Measurements from ENCODE around the gene SUGCT.
A peak's percentile ranks its signal among the peaks of the same experiment; 100 is the strongest.
"Not testable (repeated sequence)": the region's sequence is repeated elsewhere in the genome, so short reads cannot be mapped to it uniquely, and the experiment has no call there.

Gene SUGCT

DNA sequence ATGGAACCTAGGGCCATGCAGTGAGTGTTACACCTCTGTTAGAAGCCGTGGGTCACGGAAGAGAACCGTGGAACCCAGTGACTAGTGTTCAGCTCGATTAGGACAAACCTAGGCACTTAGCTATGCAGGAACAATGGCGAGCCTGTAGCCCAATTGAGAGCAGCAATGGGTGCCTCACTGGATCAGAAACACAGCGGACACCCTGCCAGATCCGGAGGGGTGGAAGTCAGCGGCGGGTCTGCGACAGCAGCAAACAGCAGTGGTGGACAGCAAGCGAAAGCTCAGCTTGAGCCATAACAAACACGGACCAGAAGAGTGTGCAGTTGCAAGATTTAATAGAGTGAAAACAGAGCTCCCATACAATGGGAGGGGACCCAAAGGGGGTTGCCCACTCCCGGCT lies 38.3 kb downstream of the SUGCT start:
- H3K4me2 ChIP-seq (ENCODE audit: insufficient read depth, low read length); H3K36me3 ChIP-seq (ENCODE audit: insufficient read depth, low read length); H2AFZ ChIP-seq (ENCODE audit: low read depth, low read length); H3K4me1 ChIP-seq (ENCODE audit: insufficient read depth, low read length); DNase-seq; H3K27ac ChIP-seq (ENCODE audit: low read length); H3K9ac ChIP-seq (ENCODE audit: low read depth, low read length); ATAC-seq (ENCODE audit: insufficient read depth, low read depth); H3K9me3 ChIP-seq (ENCODE audit: insufficient read depth, low read length, severe bottlenecking); H3K27me3 ChIP-seq (ENCODE audit: insufficient read depth, low read length, poor library complexity); H3K4me3 ChIP-seq (ENCODE audit: low read depth in 1 of 2, low read length in 2 of 2); H3K79me2 ChIP-seq (ENCODE audit: insufficient read depth, low read length); H4K20me1 ChIP-seq (ENCODE audit: insufficient read depth, low read length): not testable (repeated sequence)

DNA sequence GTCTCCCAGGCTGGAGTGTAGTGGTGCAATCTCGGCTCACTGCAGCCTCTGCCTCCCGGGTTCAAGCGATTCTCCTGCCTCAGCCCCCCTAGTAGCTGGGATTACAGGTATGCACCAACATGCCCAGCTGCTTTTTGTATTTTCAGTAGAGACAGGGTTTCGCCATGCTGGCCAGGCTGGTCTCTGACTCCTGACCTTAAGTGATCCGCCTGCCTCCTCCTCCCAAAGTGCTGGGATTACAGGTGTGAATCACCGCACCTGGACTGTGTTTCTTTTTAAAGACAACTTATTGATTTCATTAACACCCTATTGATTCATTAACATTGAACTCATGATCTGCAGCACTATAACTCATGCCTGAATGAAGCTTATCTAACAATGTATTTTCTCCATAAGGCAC lies 40.5 kb downstream of the SUGCT start:
- not testable (repeated sequence) for H3K9me3 ChIP-seq (ENCODE audit: insufficient read depth, low read length, severe bottlenecking); H3K27me3 ChIP-seq (ENCODE audit: insufficient read depth, low read length, poor library complexity); H2AFZ ChIP-seq (ENCODE audit: low read depth, low read length); H3K9ac ChIP-seq (ENCODE audit: low read depth, low read length); H3K36me3 ChIP-seq (ENCODE audit: insufficient read depth, low read length); H3K27ac ChIP-seq (ENCODE audit: low read length); H3K4me3 ChIP-seq (ENCODE audit: low read depth in 1 of 2, low read length in 2 of 2); H4K20me1 ChIP-seq (ENCODE audit: insufficient read depth, low read length); H3K4me2 ChIP-seq (ENCODE audit: insufficient read depth, low read length); DNase-seq; H3K4me1 ChIP-seq (ENCODE audit: insufficient read depth, low read length); ATAC-seq (ENCODE audit: insufficient read depth, low read depth); H3K79me2 ChIP-seq (ENCODE audit: insufficient read depth, low read length)

DNA sequence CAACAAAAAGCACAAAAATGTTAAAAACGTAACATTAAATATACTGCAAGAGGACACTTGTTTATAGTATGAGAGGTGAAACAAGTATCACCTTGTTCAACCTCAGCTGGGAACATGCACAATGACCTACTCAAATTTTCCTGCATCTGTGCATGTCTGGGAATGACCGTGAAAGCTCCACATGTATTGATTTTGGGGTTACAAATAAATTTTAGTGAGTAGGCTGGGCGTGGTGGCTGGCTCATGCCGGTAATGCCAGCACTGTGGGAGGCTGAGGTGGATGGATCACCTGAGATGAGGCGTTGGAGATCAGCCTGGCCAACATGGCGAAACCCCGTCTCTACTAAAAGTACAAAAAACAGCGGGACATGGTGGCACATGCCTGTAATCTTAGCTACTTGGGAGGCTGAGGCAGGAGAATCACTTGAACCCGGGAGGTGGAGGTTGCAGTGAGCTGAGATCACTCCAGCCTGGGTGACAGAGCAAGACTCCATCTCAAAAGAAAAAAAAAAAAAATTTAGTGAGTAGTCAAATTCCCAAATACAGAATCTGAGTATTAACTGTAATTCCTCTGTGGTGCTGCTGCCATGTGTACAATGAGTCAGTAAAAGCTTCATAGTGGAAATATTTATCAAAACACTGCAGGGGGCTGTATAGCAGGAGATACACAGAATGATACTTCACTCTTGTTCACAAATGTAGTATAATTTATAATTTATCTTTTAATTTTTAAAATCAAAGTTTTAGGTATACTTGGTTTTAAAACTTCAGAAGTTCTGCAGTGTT lies 41.1 kb downstream of the SUGCT start:
- TF ChIP-seq EZH2 (IDR thresholded peaks at IDR 0.05; ENCODE audit: borderline replicate concordance, low read depth, low read length, severe bottlenecking), result no peak
- TF ChIP-seq, protein P1, sequence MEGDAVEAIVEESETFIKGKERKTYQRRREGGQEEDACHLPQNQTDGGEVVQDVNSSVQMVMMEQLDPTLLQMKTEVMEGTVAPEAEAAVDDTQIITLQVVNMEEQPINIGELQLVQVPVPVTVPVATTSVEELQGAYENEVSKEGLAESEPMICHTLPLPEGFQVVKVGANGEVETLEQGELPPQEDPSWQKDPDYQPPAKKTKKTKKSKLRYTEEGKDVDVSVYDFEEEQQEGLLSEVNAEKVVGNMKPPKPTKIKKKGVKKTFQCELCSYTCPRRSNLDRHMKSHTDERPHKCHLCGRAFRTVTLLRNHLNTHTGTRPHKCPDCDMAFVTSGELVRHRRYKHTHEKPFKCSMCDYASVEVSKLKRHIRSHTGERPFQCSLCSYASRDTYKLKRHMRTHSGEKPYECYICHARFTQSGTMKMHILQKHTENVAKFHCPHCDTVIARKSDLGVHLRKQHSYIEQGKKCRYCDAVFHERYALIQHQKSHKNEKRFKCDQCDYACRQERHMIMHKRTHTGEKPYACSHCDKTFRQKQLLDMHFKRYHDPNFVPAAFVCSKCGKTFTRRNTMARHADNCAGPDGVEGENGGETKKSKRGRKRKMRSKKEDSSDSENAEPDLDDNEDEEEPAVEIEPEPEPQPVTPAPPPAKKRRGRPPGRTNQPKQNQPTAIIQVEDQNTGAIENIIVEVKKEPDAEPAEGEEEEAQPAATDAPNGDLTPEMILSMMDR (IDR thresholded peaks at IDR 0.05; ENCODE audit: borderline replicate concordance, extremely low read depth, low read length, poor library complexity, severe bottlenecking), result no peak
- Histone ChIP-seq H3K9ac (ENCODE audit: low read depth, low read length) (no peak overlapping the region), H3K27me3 (ENCODE audit: insufficient read depth, low read length, poor library complexity) (no peaks in the 10 kb centered on the region), H3K4me3 (ENCODE audit: low read depth in 1 of 2, low read length in 2 of 2) (no peak overlapping the region), H3K79me2 (ENCODE audit: insufficient read depth, low read length) (no peaks in the 10 kb centered on the region), H3K27ac (ENCODE audit: low read length) (no peak overlapping the region), H3K9me3 (ENCODE audit: insufficient read depth, low read length, severe bottlenecking) (no peaks in the 10 kb centered on the region), H4K20me1 (ENCODE audit: insufficient read depth, low read length) (no peaks in the 10 kb centered on the region), H3K4me2 (ENCODE audit: insufficient read depth, low read length) (no peak overlapping the region), H3K4me1 (ENCODE audit: insufficient read depth, low read length) (no peaks in the 10 kb centered on the region), H2AFZ (ENCODE audit: low read depth, low read length) (no peak overlapping the region), H3K36me3 (ENCODE audit: insufficient read depth, low read length) (no peaks in the 10 kb centered on the region)
- no peak for DNase-seq
- ATAC-seq (ENCODE audit: insufficient read depth, low read depth), result no peak

DNA sequence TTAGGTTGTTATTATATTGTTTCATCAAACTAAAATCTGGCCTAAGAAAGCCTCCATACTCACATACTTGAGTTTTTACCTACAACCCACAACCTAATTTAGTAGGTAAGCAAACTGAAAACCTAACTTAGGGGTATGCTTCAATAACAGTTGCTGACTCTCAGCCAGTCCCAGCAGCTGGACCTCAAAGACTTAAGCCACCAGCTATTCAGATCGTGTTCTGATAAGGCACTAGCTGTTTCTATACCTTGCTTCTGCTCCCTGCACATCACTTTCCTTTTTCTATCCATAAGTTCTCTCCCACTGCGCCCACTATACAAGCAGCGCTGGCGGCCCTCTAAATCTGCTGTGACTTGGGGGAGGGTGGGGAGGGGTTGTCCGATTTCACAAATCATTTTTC lies 42.3 kb downstream of the SUGCT start:
- Histone ChIP-seq H3K27ac (ENCODE audit: low read length) (no peak overlapping the region), H2AFZ (ENCODE audit: low read depth, low read length) (no peak overlapping the region), H3K9ac (ENCODE audit: low read depth, low read length) (no peak overlapping the region), H3K4me2 (ENCODE audit: insufficient read depth, low read length) (no peak overlapping the region), H3K4me1 (ENCODE audit: insufficient read depth, low read length) (no peaks in the 10 kb centered on the region), H3K9me3 (ENCODE audit: insufficient read depth, low read length, severe bottlenecking) (no peaks in the 10 kb centered on the region), H3K79me2 (ENCODE audit: insufficient read depth, low read length) (no peaks in the 10 kb centered on the region), H4K20me1 (ENCODE audit: insufficient read depth, low read length) (no peaks in the 10 kb centered on the region), H3K27me3 (ENCODE audit: insufficient read depth, low read length, poor library complexity) (no peaks in the 10 kb centered on the region), H3K36me3 (ENCODE audit: insufficient read depth, low read length) (no peaks in the 10 kb centered on the region), H3K4me3 (ENCODE audit: low read depth in 1 of 2, low read length in 2 of 2) (no peak overlapping the region)
- TF ChIP-seq, protein P1 (IDR thresholded peaks at IDR 0.05; ENCODE audit: borderline replicate concordance, extremely low read depth, low read length, poor library complexity, severe bottlenecking), result no peak
- no peak for TF ChIP-seq EZH2 (IDR thresholded peaks at IDR 0.05; ENCODE audit: borderline replicate concordance, low read depth, low read length, severe bottlenecking)
- DNase-seq (no peak), ATAC-seq (ENCODE audit: insufficient read depth, low read depth) (peak; percentile 19; the same call in 1 of the 3 replicates)

All from DND-41 (cell line).